Ovary (tissue), 3 donors: ENCODE results near the gene NRSN2.

Source experiments
- EP300 ChIP-seq: sonication (generic); formaldehyde crosslinking; IDR thresholded peaks from one replicate; pipeline ENCODE4 v1.6.1; 2017; ENCODE audit warnings: antibody characterized with exemption
- POLR2A ChIP-seq: fragments of 450-650 bp; IDR thresholded peaks from one replicate; pipeline ENCODE4 v1.6.1; 2017; ENCODE audit warnings: antibody characterized with exemption, mild to moderate bottlenecking, moderate library complexity
- TF ChIP-seq, protein P1 (sequence below), 3 donors: fragments of 450-650 bp in 2 of 3; fragments of 200-600 bp in 1 of 3; IDR thresholded peaks; one replicate each; pipeline versions ENCODE4 v1.5.1 to v1.8.0; 2016 to 2022; ENCODE audit warnings: antibody characterized with exemption in 3 of 3, mild to moderate bottlenecking in 1 of 3
- donor health status: DM: no; HTN: no; CAD: no.

GRCh38 chr20:354298-354977 lies 7.5 kb downstream of the NRSN2 start:
- TF ChIP-seq, protein P1, sequence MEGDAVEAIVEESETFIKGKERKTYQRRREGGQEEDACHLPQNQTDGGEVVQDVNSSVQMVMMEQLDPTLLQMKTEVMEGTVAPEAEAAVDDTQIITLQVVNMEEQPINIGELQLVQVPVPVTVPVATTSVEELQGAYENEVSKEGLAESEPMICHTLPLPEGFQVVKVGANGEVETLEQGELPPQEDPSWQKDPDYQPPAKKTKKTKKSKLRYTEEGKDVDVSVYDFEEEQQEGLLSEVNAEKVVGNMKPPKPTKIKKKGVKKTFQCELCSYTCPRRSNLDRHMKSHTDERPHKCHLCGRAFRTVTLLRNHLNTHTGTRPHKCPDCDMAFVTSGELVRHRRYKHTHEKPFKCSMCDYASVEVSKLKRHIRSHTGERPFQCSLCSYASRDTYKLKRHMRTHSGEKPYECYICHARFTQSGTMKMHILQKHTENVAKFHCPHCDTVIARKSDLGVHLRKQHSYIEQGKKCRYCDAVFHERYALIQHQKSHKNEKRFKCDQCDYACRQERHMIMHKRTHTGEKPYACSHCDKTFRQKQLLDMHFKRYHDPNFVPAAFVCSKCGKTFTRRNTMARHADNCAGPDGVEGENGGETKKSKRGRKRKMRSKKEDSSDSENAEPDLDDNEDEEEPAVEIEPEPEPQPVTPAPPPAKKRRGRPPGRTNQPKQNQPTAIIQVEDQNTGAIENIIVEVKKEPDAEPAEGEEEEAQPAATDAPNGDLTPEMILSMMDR (IDR thresholded peaks at IDR 0.05), result peak; percentile 78 to 93 (median 86)
- TF ChIP-seq EP300 (no peak), POLR2A (no peak)
